Measurements from ENCODE around the gene IQCM. TPM values are rescaled to one million over a fixed set of nuclear protein-coding genes. Genes with fewer than 3 reads are reported as not detected.

The IQCM gene
- total RNA-seq, 4 donors from 2014 or later = not detected

GRCh38 chr4:149523039-149523438 is 292.6 kb downstream of the IQCM start:
- intact Hi-C loops (cut with DNase I) = no loop called here
- no peaks in the 10 kb centered on the region for H3K4me1 ChIP-seq
- no peak for DNase-seq
- H3K36me3 ChIP-seq = no peaks in the 10 kb centered on the region
- H3K4me3 ChIP-seq (replicated peaks in 1 of 3) = no peak overlapping the region
- H3K27ac ChIP-seq = no peak overlapping the region
- TF ChIP-seq POLR2A (IDR thresholded peaks at IDR 0.05) = no peak
- no peak for TF ChIP-seq CTCF (IDR thresholded peaks at IDR 0.05)
- WGBS, 2 donors = 72 to 87% methylated on average over 2 of the region's 2 CpGs
- H3K9me3 ChIP-seq = no peaks in the 10 kb centered on the region
- H3K27me3 ChIP-seq = no peaks in the 10 kb centered on the region

GRCh38 chr4:149521611-149522425 is 293.8 kb downstream of the IQCM start:
- 79 to 87% methylated on average over 3 of the region's 3 CpGs for WGBS, 2 donors
- Histone ChIP-seq H3K36me3 (no peaks in the 10 kb centered on the region), H3K9me3 (no peaks in the 10 kb centered on the region), H3K4me1 (no peaks in the 10 kb centered on the region), H3K27ac (no peak overlapping the region), H3K4me3 (replicated peaks in 1 of 3) (no peak overlapping the region), H3K27me3 (no peaks in the 10 kb centered on the region)
- TF ChIP-seq CTCF (IDR thresholded peaks at IDR 0.05) (no peak), POLR2A (IDR thresholded peaks at IDR 0.05) (no peak)
- intact Hi-C loops (cut with DNase I) = no loop called here
- no peak for DNase-seq

GRCh38 chr4:149518471-149518870 is 297.2 kb downstream of the IQCM start:
- Histone ChIP-seq H3K36me3 (no peaks in the 10 kb centered on the region), H3K4me3 (replicated peaks in 1 of 3) (no peak overlapping the region), H3K27ac (no peak overlapping the region), H3K27me3 (no peaks in the 10 kb centered on the region), H3K4me1 (no peaks in the 10 kb centered on the region), H3K9me3 (no peaks in the 10 kb centered on the region)
- TF ChIP-seq POLR2A (IDR thresholded peaks at IDR 0.05) = no peak
- no peak for TF ChIP-seq CTCF (IDR thresholded peaks at IDR 0.05)
- DNase-seq = no peak
- intact Hi-C loops (cut with DNase I) = no loop called here

GRCh38 chr4:149513081-149513480 is 302.6 kb downstream of the IQCM start:
- no peak overlapping the region for H3K27ac ChIP-seq
- intact Hi-C loops (cut with DNase I) = no loop called here
- H3K27me3 ChIP-seq = no peaks in the 10 kb centered on the region
- no peaks in the 10 kb centered on the region for H3K9me3 ChIP-seq
- H3K4me1 ChIP-seq = no peaks in the 10 kb centered on the region
- TF ChIP-seq CTCF (IDR thresholded peaks at IDR 0.05) (no peak), POLR2A (IDR thresholded peaks at IDR 0.05) (no peak)
- H3K36me3 ChIP-seq = no peaks in the 10 kb centered on the region
- DNase-seq = no peak
- no peak overlapping the region for H3K4me3 ChIP-seq (replicated peaks in 1 of 3)

- no peak for DNase-seq
- H3K36me3 ChIP-seq = no peaks in the 10 kb centered on the region
- 64 to 84% methylated on average over 1 of the region's 1 CpG for WGBS, 2 donors
- H3K27ac ChIP-seq = no peak overlapping the region
- intact Hi-C loops (cut with DNase I) = no loop called here
- H3K4me3 ChIP-seq (replicated peaks in 1 of 3) = no peak overlapping the region
- H3K27me3 ChIP-seq = no peaks in the 10 kb centered on the region
- no peaks in the 10 kb centered on the region for H3K4me1 ChIP-seq
- TF ChIP-seq POLR2A (IDR thresholded peaks at IDR 0.05) (no peak), CTCF (IDR thresholded peaks at IDR 0.05) (no peak)
- no peaks in the 10 kb centered on the region for H3K9me3 ChIP-seq
Observed at GRCh38 chr4:149512501-149512900, 303.1 kb downstream of the IQCM start.
